Measurements from ENCODE around the gene MRPL41. TPM values are rescaled to one million over a fixed set of nuclear protein-coding genes. Genes with fewer than 3 reads are reported as not detected.
"Not testable (repeated sequence)": the region's sequence is repeated elsewhere in the genome, so short reads cannot be mapped to it uniquely, and the experiment has no call there.

MRPL41 gene
- total RNA-seq, 4 donors from 2014 or later: 8.6 to 47.9 (median 30.5) TPM

DNA sequence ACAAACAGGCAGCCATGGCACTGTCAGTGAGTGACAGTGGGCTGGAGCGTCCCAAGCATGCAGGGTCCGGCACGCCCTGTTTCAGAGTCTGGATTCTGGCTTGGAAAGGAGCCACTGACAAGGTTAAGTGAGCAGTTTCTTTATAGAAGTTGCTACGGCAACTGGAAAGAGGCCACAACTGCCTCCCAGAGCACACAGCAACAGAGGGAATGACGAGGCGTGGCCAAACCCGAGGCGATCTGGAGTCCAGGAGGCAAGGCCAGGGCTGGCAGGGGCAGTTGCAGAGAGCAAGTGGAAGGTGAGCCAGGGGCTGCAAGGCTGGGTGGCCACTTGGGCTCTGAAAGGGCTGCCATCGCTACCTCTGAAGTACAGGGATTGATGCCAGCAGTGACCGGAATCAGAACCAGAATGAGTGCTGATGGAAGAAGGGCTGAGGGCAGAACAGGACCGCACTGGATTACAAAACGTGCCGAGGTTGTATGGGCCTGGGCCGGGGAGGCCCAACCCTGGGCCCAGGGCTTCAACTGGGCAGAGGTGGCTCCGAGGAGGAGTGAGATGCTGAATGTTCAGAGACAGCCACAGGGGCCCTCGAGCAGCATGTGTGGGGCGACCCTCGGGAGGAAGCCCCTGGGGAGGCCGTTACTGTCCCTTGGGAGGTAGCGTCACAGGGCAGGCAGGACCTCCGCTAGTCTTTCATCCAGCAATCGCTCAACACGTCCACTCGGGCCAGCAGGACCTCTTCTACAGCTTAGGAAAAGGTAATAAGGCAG is 4.6 kb downstream of the MRPL41 start:
- H3K27ac ChIP-seq: no peak overlapping the region
- no peak for TF ChIP-seq CTCF (IDR thresholded peaks at IDR 0.05)
- TF ChIP-seq POLR2A (IDR thresholded peaks at IDR 0.05): no peak
- DNase-seq: no peak
- H3K27me3 ChIP-seq: no peaks in the 10 kb centered on the region
- intact Hi-C loops (cut with DNase I; ENCODE audit: low total_unique reads): no loop called here
- no peaks in the 10 kb centered on the region for H3K9me3 ChIP-seq
- no peak overlapping the region for H3K4me3 ChIP-seq
- no peaks in the 10 kb centered on the region for H3K36me3 ChIP-seq
- peaks cover 0 to 5% of the 10 kb centered on the region in 2 donors for H3K4me1 ChIP-seq

DNA sequence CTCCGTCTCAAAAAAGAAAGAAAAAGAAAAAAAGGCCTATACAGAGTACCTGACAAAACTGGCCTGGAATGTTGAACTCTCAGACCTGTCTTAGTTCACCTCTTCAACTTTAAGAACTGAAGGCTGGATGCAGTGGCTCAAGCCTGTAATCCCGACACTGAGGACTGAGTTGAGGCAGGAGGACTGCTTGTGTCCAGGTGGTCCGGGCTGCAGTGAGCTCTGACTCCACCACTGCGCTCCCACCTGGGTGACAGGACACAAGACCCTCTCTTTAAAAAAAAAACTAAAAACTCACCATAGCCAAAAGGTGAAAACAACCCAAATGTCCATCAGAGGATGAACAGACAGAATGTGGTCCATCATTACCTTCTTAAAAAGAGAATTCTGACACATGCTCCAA is 6.4 kb downstream of the MRPL41 start:
- Histone ChIP-seq H3K36me3 (no peaks in the 10 kb centered on the region), H3K27ac (no peak overlapping the region), H3K9me3 (no peaks in the 10 kb centered on the region), H3K4me3 (no peak overlapping the region), H3K4me1 (no peaks in the 10 kb centered on the region), H3K27me3 (no peaks in the 10 kb centered on the region)
- intact Hi-C loops (cut with DNase I; ENCODE audit: low total_unique reads): no loop called here
- no peak for DNase-seq
- TF ChIP-seq POLR2A (IDR thresholded peaks at IDR 0.05): no peak
- TF ChIP-seq CTCF (IDR thresholded peaks at IDR 0.05): no peak

- Histone ChIP-seq H3K4me3 (no peak overlapping the region), H3K27ac (no peak overlapping the region), H3K36me3 (no peaks in the 10 kb centered on the region), H3K9me3 (no peaks in the 10 kb centered on the region), H3K27me3 (no peaks in the 10 kb centered on the region), H3K4me1 (no peaks in the 10 kb centered on the region)
- DNase-seq: no peak
- no peak for TF ChIP-seq CTCF (IDR thresholded peaks at IDR 0.05)
- no peak for TF ChIP-seq POLR2A (IDR thresholded peaks at IDR 0.05)
- intact Hi-C loops (cut with DNase I; ENCODE audit: low total_unique reads): no loop called here
Measured at GRCh38 chr9:137564134-137564533, 12.5 kb downstream of the MRPL41 start.

- no peak for DNase-seq
- H3K4me3 ChIP-seq: no peak overlapping the region
- no peaks in the 10 kb centered on the region for H3K36me3 ChIP-seq
- H3K4me1 ChIP-seq: no peaks in the 10 kb centered on the region
- no peak for TF ChIP-seq POLR2A (IDR thresholded peaks at IDR 0.05)
- TF ChIP-seq CTCF (IDR thresholded peaks at IDR 0.05): no peak
- intact Hi-C loops (cut with DNase I; ENCODE audit: low total_unique reads): no loop called here
- no peak overlapping the region for H3K27ac ChIP-seq
- no peaks in the 10 kb centered on the region for H3K9me3 ChIP-seq
- no peaks in the 10 kb centered on the region for H3K27me3 ChIP-seq
Measured at GRCh38 chr9:137564817-137565411, 13.2 kb downstream of the MRPL41 start.

DNA sequence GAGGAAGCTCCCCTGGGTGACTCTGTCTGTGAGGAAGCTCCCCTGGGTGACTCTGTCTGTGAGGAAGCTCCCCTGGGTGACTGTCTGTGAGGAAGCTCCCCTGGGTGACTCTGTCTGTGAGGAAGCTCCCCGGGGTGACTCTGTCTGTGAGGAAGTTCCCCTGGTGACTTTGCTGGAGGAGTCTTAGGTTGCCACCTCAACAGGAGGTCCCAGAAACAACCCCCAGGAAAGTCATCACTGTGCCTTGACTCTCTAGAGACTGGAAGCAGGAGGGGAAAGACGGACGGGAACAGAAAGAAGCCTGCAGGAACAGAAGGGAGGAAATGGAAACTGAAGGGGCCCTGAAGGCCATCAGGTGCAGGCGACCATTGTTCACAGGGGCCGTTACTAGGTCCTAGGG is 16.8 kb downstream of the MRPL41 start:
- intact Hi-C loops (cut with DNase I; ENCODE audit: low total_unique reads); H3K9me3 ChIP-seq; H3K36me3 ChIP-seq; H3K4me1 ChIP-seq; H3K4me3 ChIP-seq; DNase-seq; H3K27me3 ChIP-seq; H3K27ac ChIP-seq: not testable (repeated sequence)

All from uterus (tissue), 4 donors.